Measurements from ENCODE around the gene MYOM3.

DNA sequence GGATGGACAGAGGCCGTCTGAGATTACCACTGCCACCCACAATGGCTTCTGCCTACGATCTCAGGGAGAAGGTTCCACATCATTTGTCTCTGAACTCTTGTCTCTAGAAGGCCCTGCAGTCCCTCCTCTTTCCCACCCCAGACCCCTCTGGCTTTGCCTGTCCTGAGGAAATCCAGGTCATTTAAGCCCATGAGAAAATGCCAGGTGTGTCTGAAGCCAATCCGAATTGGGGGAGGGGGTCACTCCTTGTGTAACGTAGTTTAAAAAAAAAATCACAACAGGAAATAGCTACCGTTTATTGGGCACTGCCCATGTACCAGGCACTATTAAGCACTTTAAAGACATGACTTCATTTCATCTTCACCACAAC, 7.5 kb upstream of the MYOM3 start:
- TF ChIP-seq, protein P1, sequence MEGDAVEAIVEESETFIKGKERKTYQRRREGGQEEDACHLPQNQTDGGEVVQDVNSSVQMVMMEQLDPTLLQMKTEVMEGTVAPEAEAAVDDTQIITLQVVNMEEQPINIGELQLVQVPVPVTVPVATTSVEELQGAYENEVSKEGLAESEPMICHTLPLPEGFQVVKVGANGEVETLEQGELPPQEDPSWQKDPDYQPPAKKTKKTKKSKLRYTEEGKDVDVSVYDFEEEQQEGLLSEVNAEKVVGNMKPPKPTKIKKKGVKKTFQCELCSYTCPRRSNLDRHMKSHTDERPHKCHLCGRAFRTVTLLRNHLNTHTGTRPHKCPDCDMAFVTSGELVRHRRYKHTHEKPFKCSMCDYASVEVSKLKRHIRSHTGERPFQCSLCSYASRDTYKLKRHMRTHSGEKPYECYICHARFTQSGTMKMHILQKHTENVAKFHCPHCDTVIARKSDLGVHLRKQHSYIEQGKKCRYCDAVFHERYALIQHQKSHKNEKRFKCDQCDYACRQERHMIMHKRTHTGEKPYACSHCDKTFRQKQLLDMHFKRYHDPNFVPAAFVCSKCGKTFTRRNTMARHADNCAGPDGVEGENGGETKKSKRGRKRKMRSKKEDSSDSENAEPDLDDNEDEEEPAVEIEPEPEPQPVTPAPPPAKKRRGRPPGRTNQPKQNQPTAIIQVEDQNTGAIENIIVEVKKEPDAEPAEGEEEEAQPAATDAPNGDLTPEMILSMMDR (IDR thresholded peaks at IDR 0.05; ENCODE audit: low read length) = no peak
- TF ChIP-seq EZH2phosphoT487 (IDR thresholded peaks at IDR 0.05; ENCODE audit: low read length) (no peak), EZH2 (optimal IDR thresholded peaks at IDR 0.05; ENCODE audit: low read depth, low read length) (no peak)
